Ishikawa (cell line): ENCODE data around the gene FAM186B.

ENCODE experiments used
- CEBPB ChIP-seq: IDR thresholded peaks from 2 replicates; pipeline ENCODE4 v1.6.1; 2012
- CREB1 ChIP-seq: IDR thresholded peaks from 2 replicates; pipeline ENCODE4 v1.6.1; 2012; ENCODE audit warnings: low read depth
- EP300 ChIP-seq: IDR thresholded peaks from 2 replicates; pipeline ENCODE4 v1.6.1; 2012; ENCODE audit warnings: borderline replicate concordance
- FOXM1 ChIP-seq: IDR thresholded peaks from 2 replicates; pipeline ENCODE4 v1.6.1; 2012; ENCODE audit warnings: low read depth, borderline replicate concordance
- RAD21 ChIP-seq: IDR thresholded peaks from 2 replicates; pipeline ENCODE4 v1.6.1; 2012; ENCODE audit warnings: low read depth
- REST ChIP-seq: IDR thresholded peaks from 2 replicates; pipeline ENCODE4 v1.6.1; 2012; ENCODE audit warnings: low read depth, mild to moderate bottlenecking
- TEAD4 ChIP-seq: IDR thresholded peaks from 2 replicates; pipeline ENCODE4 v1.6.1; 2012

GRCh38 chr12:49582850-49583249 is 22.6 kb downstream of the FAM186B start:
- TF ChIP-seq FOXM1 (no peak), RAD21 (no peak), TEAD4 (no peak), EP300 (no peak), CREB1 (no peak), REST (no peak), CEBPB (no peak)
